ENCODE measurements around the gene SCN9A.
A peak's percentile ranks its signal among the peaks of the same experiment; 100 is the strongest.
"Not testable (repeated sequence)": the region's sequence is repeated elsewhere in the genome, so short reads cannot be mapped to it uniquely, and the experiment has no call there.

SCN9A gene

DNA sequence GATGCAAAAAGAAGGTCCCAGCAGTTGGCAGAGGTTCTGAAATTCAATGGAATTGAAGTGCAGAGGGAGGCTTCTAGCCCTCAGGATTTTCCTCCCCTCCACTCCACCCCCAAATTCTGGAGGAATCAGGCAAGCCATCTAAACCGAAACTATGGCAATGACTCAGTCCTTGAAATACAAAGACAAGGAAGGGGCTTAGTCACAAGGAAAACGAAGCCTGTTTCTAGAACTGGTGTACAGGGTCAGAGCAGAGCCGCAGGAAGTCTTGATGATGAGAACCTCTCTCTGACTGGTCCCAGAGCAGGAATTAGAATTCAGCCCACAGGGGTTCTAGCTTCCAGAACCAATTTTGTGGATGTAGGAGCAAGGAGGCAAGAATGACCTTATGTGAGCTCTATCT lies 136.2 kb downstream of the SCN9A start:
- DNase-seq = no peak

GRCh38 chr2:166238176-166238575 lies 137.6 kb downstream of the SCN9A start:
- DNase-seq = no peak

GRCh38 chr2:166234112-166234846 lies 141.5 kb downstream of the SCN9A start:
- DNase-seq = no peak

DNA sequence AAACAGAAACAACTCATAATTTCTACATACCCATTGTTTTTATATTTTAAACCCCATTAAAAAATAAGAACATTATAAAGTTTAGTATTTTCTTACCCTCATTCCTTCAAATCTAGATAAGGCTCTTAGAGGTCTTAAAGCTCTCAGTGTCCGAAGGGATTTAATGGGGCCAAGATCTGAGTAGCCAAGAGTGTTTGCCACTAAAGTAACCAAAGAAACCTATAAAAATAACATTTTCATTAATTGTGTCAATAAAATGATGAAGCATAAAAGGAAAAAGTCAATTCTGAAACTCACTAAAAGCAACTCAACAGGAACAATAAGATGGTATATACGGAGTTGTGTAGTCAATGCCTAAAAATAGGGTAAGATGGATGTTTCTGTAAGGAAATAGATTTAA lies 142.5 kb downstream of the SCN9A start:
- no peak for DNase-seq

- DNase-seq = no peak
Observed at GRCh38 chr2:166230724-166231070, 145.0 kb downstream of the SCN9A start.

- DNase-seq = no peak
Observed at GRCh38 chr2:166230024-166230723, 145.6 kb downstream of the SCN9A start.

DNA sequence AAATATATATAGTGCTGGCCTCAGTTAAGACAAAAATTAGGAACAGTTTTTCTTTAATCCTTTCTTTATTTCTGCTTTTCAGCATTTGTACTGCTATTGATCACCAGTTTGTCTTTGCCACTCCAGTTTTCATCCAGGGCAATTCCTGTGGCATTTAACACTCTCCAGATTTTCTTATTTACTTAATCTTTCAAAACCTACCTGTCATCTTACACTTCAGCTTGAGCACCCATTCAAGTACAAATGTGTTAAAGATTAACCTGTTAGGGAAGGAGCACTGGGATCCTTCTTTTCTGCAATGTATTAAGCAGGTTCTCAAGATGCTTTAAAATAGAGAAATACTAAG lies 146.1 kb downstream of the SCN9A start:
- DNase-seq = no peak

- no peak for DNase-seq
Observed at GRCh38 chr2:166224197-166224596, 151.5 kb downstream of the SCN9A start.

DNA sequence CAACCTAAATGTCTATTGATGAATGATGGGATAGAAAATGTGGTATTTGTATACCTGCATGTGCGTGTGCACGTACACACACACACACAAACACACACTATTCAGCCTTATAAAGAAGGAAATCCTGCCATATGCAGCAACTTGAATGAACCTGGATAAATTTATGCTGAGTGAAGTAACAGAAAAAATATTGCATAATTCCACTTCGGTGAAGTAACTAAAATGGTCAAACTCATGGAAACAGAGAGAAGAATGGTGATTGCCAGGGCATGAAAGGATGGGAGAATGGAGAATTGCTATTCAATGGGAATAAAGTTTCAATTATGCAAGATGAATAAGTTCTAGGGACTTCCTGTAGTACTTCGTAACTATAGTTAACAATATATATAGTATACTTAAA lies 152.4 kb downstream of the SCN9A start:
- no peak for DNase-seq

DNA sequence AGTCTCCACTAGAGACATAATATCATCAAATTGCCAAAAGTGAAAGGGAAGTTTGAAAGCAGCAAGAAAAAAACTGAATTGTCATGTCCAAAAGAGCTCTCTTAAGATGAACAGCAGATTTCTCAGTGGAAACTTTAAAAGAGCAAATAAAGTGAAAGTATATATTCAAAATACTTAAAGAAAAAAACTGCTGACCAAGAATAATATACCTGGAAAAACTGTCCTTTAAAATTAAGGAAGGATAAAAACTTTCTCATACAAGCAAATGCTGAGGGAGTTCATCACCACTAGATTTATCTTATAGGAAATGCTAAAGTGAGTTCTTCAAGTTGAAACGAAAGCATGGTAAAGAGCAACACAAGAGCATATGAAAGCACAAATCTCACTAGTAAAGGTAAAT lies 164.7 kb downstream of the SCN9A start:
- DNase-seq = no peak

DNA sequence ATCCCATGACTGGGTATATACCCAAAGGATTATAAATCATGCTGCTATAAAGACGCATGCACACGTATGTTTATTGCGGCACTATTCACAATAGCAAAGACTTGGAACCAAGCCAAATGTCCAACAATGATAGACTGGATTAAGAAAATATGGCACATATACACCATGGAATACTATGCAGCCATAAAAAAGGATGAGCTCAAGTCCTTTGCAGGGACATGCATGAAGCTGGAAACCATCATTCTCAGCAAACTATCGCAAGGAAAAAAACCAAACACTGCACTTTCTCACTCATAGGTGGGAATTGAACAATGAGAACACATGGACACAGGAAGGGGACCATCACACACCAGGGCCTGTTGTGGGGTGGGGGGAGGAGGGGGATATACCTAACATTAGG lies 165.8 kb downstream of the SCN9A start:
- DNase-seq = not testable (repeated sequence)

- DNase-seq = not testable (repeated sequence)
Observed at GRCh38 chr2:166209367-166209766, 166.4 kb downstream of the SCN9A start.

- DNase-seq = not testable (repeated sequence)
Observed at GRCh38 chr2:166206153-166206552, 169.6 kb downstream of the SCN9A start.

DNA sequence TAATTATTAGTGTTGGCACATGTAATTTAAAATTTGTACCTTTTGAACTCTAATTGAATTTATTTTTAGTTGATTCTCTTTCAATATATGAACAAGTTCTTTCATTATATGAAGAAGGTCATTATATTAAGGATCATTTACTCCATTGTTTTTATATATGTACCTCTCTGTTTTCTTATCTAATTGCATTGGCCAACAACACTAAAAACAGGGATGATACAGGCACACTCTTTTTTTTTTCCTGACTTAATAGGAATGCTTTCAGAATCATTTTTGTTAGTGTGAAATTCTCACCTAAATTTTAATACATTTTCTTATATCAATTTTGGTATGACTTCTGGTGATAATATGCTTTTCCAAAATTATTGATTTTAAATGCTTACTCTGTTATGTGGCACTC lies 173.0 kb downstream of the SCN9A start:
- DNase-seq = no peak

- no peak for DNase-seq
Observed at GRCh38 chr2:166197446-166197845, 178.3 kb downstream of the SCN9A start.

DNA sequence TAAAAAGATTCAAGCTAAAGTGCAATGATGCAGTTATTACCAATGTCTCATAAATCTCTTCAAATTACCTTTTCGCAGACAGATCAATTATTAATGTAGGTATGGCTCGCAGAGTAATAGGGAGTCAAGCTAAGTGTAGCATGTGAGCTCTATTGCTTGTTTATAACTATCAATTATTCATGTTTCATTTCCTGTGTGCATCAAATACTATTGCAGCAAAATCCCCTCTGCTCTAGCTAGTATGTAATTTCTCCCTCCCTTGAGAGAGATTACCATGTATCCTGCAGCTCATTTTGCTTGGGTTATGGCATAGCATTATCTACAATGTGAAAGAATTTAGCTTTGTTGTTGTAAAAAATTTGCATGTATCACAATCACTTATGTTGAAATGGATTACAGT lies 182.3 kb downstream of the SCN9A start:
- DNase-seq = no peak

GRCh38 chr2:166188084-166188483 lies 187.7 kb downstream of the SCN9A start:
- DNase-seq = no peak

DNA sequence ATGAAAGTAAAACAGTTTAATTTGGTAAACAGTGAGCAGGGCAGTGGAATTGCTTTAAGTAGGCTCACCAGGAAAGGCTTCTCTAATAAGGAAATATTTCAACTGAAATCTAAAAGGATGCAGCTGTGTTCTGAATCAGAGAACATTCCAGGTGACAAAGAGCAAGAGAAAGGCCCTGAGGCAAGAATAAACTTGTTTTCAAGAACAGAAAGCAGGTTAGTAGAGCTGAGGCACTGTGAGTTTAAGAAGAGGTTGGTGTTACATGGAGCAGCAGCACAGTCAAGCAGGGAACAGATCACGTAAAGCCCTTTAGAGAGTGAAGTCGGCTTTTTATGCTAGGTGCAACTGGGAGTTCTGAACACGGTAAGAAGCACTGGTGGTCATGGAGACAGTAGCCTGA lies 191.0 kb downstream of the SCN9A start:
- no peak for DNase-seq

DNA sequence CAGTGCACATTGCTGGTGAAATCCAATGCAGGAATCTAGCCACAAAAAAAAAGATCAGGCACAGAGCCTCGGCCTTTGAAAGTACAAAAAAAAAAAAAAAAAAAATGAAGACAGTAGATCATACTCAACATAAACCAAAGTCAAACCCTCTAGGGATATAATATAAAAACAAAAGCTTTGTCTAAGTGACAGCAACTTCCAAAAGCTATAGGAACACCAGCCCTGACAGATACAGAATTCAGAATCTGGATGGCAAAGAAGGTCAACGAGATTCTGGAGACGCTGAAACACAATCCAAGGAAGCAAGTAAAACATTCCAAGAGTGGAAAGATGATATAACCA lies 194.0 kb downstream of the SCN9A start:
- DNase-seq = no peak

GRCh38 chr2:166180951-166181812 lies 194.6 kb downstream of the SCN9A start:
- peak; percentile 50 for DNase-seq

- no peak for DNase-seq
Observed at GRCh38 chr2:166179201-166179600, 196.5 kb downstream of the SCN9A start.

GRCh38 chr2:166173263-166173662 lies 202.5 kb downstream of the SCN9A start:
- DNase-seq = no peak

DNA sequence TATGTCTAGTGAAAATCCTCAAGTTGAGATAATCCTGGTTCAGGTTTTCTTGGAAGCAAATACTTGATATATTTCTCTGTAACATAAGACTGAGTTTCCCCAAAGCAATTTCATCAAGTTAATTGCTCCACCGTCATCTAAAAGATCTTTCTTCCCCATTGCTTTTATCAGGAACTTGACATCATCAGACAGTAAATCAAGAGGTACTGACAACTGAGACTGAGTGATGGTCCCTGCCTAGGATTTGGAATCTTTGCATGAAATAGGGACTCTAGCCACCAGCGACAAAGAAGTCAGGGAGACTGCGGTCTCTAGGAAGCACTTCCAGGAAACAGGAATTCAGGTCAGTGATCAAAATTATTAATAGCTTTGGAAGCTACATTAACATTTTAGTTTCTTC lies 204.5 kb downstream of the SCN9A start:
- no peak for DNase-seq

DNA sequence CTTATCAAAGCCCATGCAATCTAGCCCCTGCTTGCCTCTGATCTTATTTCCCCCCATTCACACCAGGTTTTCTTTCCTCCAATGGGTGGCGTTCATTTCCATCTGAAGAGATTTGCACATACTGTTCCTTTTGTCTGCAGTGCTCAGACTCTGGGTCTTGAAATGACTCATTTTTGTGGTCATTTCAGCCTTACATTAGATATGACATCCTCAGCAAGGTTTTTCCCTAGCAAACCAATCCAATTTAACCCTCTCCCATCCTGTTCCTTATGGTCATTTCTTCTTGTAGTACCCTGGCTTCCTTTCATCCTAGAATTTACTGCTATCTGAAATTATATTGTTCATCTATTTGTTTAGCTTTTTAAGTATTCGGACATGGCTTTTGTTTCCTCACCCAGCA lies 205.4 kb downstream of the SCN9A start:
- DNase-seq = no peak

All from NCI-H2029 treated with DMSO at 0.1 percent for 48 hours (cell line).